Measurements from ENCODE around the gene IL12RB2. TPM values are rescaled to one million over a fixed set of nuclear protein-coding genes. Genes with fewer than 3 reads are reported as not detected.

IL12RB2 gene
- total and polyA plus RNA-seq, 10 of the 15 experiments (the other 5 are each of a cell fraction or from before 2014, with no cell fraction given), result 0.15 to 1.1 (median 0.54) TPM; not detected in 1

GRCh38 chr1:67431156-67431765 is 123.6 kb downstream of the IL12RB2 start (continued):
- TF ChIP-seq E2F4 (IDR thresholded peaks at IDR 0.05; ENCODE audit: low read depth, low read length) (no peak; the same call in 1 of the 2 replicates), ASH2L (IDR thresholded peaks at IDR 0.05; ENCODE audit: borderline replicate concordance, low read depth) (no peak), JUNB (IDR thresholded peaks at IDR 0.05) (no peak), BCLAF1 (IDR thresholded peaks at IDR 0.05) (no peak), ZBTB4 (CRISPR knock-in tag; IDR thresholded peaks at IDR 0.05) (no peak), NFIC (IDR thresholded peaks at IDR 0.05; ENCODE audit: low read depth, low read length) (no peak), KDM1A (IDR thresholded peaks at IDR 0.05; ENCODE audit: borderline replicate concordance) (no peak), REST (IDR thresholded peaks at IDR 0.05; ENCODE audit: low read depth, low read length) (no peak), CHD1 (IDR thresholded peaks at IDR 0.05; ENCODE audit: low read depth, low read length) (no peak), RCOR1 (conservative IDR thresholded peaks at IDR 0.05; ENCODE audit: low read depth, low read length) (no peak), NBN (IDR thresholded peaks at IDR 0.05) (no peak), USF2 (IDR thresholded peaks at IDR 0.05; ENCODE audit: borderline replicate concordance, low read depth, low read length) (no peak), PKNOX1 (IDR thresholded peaks at IDR 0.05) (no peak), ZBED1 (IDR thresholded peaks at IDR 0.05; ENCODE audit: borderline replicate concordance) (0 out of 2 replicates have a peak, but pooled peaks have one; percentile 7), HDAC2 (IDR thresholded peaks at IDR 0.05) (no peak), LARP7 (IDR thresholded peaks at IDR 0.05) (no peak), MTA2 (IDR thresholded peaks at IDR 0.05; ENCODE audit: low read depth) (no peak), NFYA (IDR thresholded peaks at IDR 0.05; ENCODE audit: borderline replicate concordance, low read depth, low read length) (no peak)
